Liver (tissue), 9 donors: Measurements from ENCODE around the gene NPY5R. TPM values are rescaled to one million over a fixed set of nuclear protein-coding genes. Genes with fewer than 3 reads are reported as not detected.

Experiments used
- DNase-seq: peaks from one replicate; pipeline ENCODE4 v3.0.0-alpha.2; 2017; ENCODE audit warnings: low spot score
- H3K27ac ChIP-seq, 2 donors: one replicate each; pipeline ENCODE4 v1.7.0; 2013; ENCODE audit warnings: inconsistent platforms in 2 of 2, low read length in 2 of 2, control low read depth in 1 of 2, low read depth in 1 of 2, mild to moderate bottlenecking in 1 of 2
- H3K27me3 ChIP-seq, 4 donors: one replicate each; pipeline versions ENCODE4 v1.6.1 to v1.7.0; 2013; ENCODE audit warnings: low read length in 3 of 4, inconsistent platforms in 1 of 4, mild to moderate bottlenecking in 1 of 4, moderate library complexity in 1 of 4; ENCODE audit not compliant: control insufficient read depth in 4 of 4, insufficient read depth in 4 of 4
- H3K36me3 ChIP-seq, 4 donors: one replicate each; pipeline versions ENCODE4 v1.6.1 to v1.7.0; 2013; ENCODE audit warnings: low read length in 3 of 4, mild to moderate bottlenecking in 3 of 4, low read depth in 1 of 4, moderate library complexity in 1 of 4; ENCODE audit not compliant: control insufficient read depth in 4 of 4, insufficient read depth in 3 of 4
- H3K4me1 ChIP-seq, 4 donors: one replicate each; pipeline versions ENCODE4 v1.6.1 to v1.7.0; 2013; ENCODE audit warnings: low read length in 3 of 4, mild to moderate bottlenecking in 3 of 4, moderate library complexity in 1 of 4; ENCODE audit not compliant: control insufficient read depth in 4 of 4, insufficient read depth in 4 of 4
- H3K4me3 ChIP-seq, 3 donors: one replicate each; pipeline versions ENCODE4 v1.6.1 to v1.7.0; 2013; ENCODE audit warnings: low read length in 3 of 3, control low read depth in 1 of 3, low read depth in 1 of 3, mild to moderate bottlenecking in 1 of 3
- H3K9ac ChIP-seq, 2 donors: one replicate each; pipeline ENCODE4 v1.7.0; 2013; ENCODE audit warnings: low read length in 2 of 2, mild to moderate bottlenecking in 2 of 2, moderate library complexity in 2 of 2, control low read depth in 1 of 2, low read depth in 1 of 2
- H3K9me3 ChIP-seq, 4 donors: one replicate each; pipeline versions ENCODE4 v1.6.1 to v1.7.0; 2013; ENCODE audit warnings: low read length in 3 of 4; ENCODE audit not compliant: control insufficient read depth in 4 of 4
- CTCF ChIP-seq: fragments of 150-350 bp; IDR thresholded peaks from 2 replicates; pipeline ENCODE4 v1.5.1; 2017; ENCODE audit warnings: improper control_type of control experiment, low read depth, low read length; ENCODE audit not compliant: missing input control
- EGR1 ChIP-seq, 2 donors: IDR thresholded peaks; 2 replicates each; pipeline ENCODE4 v1.6.1; 2016 to 2018; ENCODE audit warnings: antibody characterized with exemption in 2 of 2, low read depth in 2 of 2
- FOXA1 ChIP-seq: IDR thresholded peaks from 2 replicates; pipeline ENCODE4 v1.6.1; 2016; ENCODE audit warnings: antibody characterized with exemption
- GABPA ChIP-seq, 2 donors: IDR thresholded peaks in 1 of 2; conservative IDR thresholded peaks in 1 of 2; 2 replicates each; pipeline ENCODE4 v1.6.1; 2016; ENCODE audit warnings: antibody characterized with exemption in 2 of 2, mild to moderate bottlenecking in 1 of 2, moderate library complexity in 1 of 2
- HNF4G ChIP-seq: IDR thresholded peaks from 2 replicates; pipeline ENCODE4 v1.6.1; 2016; ENCODE audit warnings: antibody characterized with exemption
- MAX ChIP-seq: IDR thresholded peaks from 2 replicates; pipeline ENCODE4 v1.6.1; 2016; ENCODE audit warnings: antibody characterized with exemption
- NR2F2 ChIP-seq: IDR thresholded peaks from 2 replicates; pipeline ENCODE4 v1.6.1; 2016; ENCODE audit warnings: antibody characterized with exemption
- RAD21 ChIP-seq, 2 donors: IDR thresholded peaks; 2 replicates each; pipeline ENCODE4 v1.6.1; 2016; ENCODE audit warnings: antibody characterized with exemption in 2 of 2, mild to moderate bottlenecking in 2 of 2
- REST ChIP-seq: IDR thresholded peaks from 2 replicates; pipeline ENCODE4 v1.6.1; 2016; ENCODE audit warnings: antibody characterized with exemption, mild to moderate bottlenecking
- YY1 ChIP-seq: IDR thresholded peaks from 2 replicates; pipeline ENCODE4 v1.6.1; 2016; ENCODE audit warnings: antibody characterized with exemption, mild to moderate bottlenecking
- ZBTB33 ChIP-seq: IDR thresholded peaks from 2 replicates; pipeline ENCODE4 v1.6.1; 2016; ENCODE audit warnings: antibody characterized with exemption
- WGBS: extraction: QIAGEN DNeasy Blood & Tissue Kit; methylation state at CpG from one replicate; pipeline ENCODE4 v1.1.7; 2013; 5-methylcytosine and 5-hydroxymethylcytosine counted together
- polyA plus RNA-seq, 2 donors: library from polyadenylated mRNA; stranded (reverse) in 1 of 2; unstranded in 1 of 2; fragments of 200-250 nt in 1 of 2; fragments of >200 nt in 1 of 2; fragmentation: Nextera tagmentation in 1 of 2; extraction: Ambion mirVana in 1 of 2; gene quantifications; one replicate each; pipeline versions ENCODE4 v1.2.1 to v1.2.3, GENCODE V29; 2013 to 2015
- total RNA-seq, 2 donors: library from RNA; depleted of rRNA; stranded (reverse); fragments of >200 nt; gene quantifications; one replicate each; pipeline ENCODE4 v1.2.3, GENCODE V29; 2014
- donor health status: healthy.
- donor health status: healthy.
- donor health status: healthy.
- donor health status: healthy.
- donor health status: healthy.

NPY5R gene
- total and polyA plus RNA-seq, 4 donors = 0.24 to 0.51 (median 0.39) TPM

DNA sequence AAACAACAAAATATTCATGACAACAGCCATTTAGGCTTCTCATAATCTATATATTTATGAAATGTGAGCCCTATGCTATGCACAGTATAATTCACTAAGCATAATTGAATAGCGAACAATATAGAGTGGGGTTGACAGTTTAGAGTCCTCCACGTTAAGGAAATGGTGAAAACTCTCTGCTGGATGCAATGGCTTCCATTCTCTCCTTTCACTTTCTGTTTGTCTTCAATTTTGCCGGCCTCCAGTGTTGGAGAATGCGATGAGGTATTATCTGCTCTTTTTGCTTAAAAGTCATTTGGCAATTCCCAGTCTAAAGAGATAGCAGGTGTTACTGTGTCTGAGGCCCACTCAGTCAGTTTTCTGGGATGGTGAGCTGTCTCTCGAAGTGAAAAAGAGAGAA, 52.1 kb downstream of the NPY5R start:
- no peak overlapping the region for H3K9ac ChIP-seq
- no peak overlapping the region for H3K27ac ChIP-seq
- no peaks in the 10 kb centered on the region for H3K36me3 ChIP-seq
- H3K27me3 ChIP-seq = no peaks in the 10 kb centered on the region
- H3K9me3 ChIP-seq = no peaks in the 10 kb centered on the region
- peak overlapping the region in 2 of 3 donors; percentile 2 to 31 for H3K4me3 ChIP-seq
- peak; percentile 70 for TF ChIP-seq YY1
- TF ChIP-seq GABPA (IDR thresholded peaks at IDR 0.05 in 1 of 2, conservative IDR thresholded peaks at IDR 0.05 in 1 of 2) = no peak
- no peak for DNase-seq
- WGBS = 58% methylated on average over 5 of the region's 5 CpGs
- no peaks in the 10 kb centered on the region for H3K4me1 ChIP-seq

DNA sequence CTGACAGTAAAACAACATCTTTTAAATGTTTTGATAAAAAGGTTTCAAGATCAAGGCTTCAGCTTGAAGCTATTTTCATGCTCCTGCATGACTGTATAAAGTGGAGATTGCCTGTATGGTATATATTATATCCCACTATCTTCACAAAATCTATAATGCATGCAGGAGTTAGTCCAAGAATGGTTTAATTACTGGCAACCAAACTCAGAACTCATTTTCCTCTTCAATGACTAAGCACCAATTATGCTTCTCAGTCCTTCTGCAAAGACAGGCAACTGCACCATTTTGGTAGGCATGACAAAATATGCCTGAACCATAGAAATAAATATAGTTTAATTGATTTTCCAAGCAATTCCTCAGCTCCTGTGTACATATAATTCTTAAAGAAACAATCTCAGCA, 54.5 kb downstream of the NPY5R start:
- Histone ChIP-seq H3K9ac (no peak overlapping the region), H3K27me3 (no peaks in the 10 kb centered on the region), H3K27ac (no peak overlapping the region), H3K36me3 (no peaks in the 10 kb centered on the region), H3K4me1 (no peaks in the 10 kb centered on the region), H3K4me3 (no peak overlapping the region), H3K9me3 (no peaks in the 10 kb centered on the region)
- no peak for TF ChIP-seq REST
- no peak for TF ChIP-seq RAD21 (IDR thresholded peaks at IDR 0.05)
- TF ChIP-seq ZBTB33 = no peak
- TF ChIP-seq MAX = no peak
- TF ChIP-seq NR2F2 = no peak
- TF ChIP-seq EGR1 (IDR thresholded peaks at IDR 0.05; ENCODE audit: low read depth in 2 of 2) = no peak
- no peak for TF ChIP-seq HNF4G
- TF ChIP-seq FOXA1 = no peak
- no peak for TF ChIP-seq CTCF
- no peak for DNase-seq
